Upper lobe of right lung (tissue), 1 donor: ENCODE results near the gene CADM1. TPM values are rescaled to one million over a fixed set of nuclear protein-coding genes. Genes with fewer than 3 reads are reported as not detected.

Experiments
- ATAC-seq: fragments of 200-7000 bp; cut with Tn5 transposase; one replicate; pipeline ENCODE4 v1.9.1; 2020; ENCODE audit warnings: mild to moderate bottlenecking, moderate library complexity
- DNase-seq: peaks from one replicate; pipeline ENCODE4 v3.0.0-alpha.2; 2020
- H3K27ac ChIP-seq: fragments of 200-600 bp; one replicate; pipeline ENCODE4 v1.8.0; 2022
- H3K27me3 ChIP-seq: fragments of 200-600 bp; one replicate; pipeline ENCODE4 v1.8.0; 2022; ENCODE audit warnings: mild to moderate bottlenecking
- H3K36me3 ChIP-seq: fragments of 200-600 bp; one replicate; pipeline ENCODE4 v1.8.0; 2022
- H3K4me1 ChIP-seq: fragments of 200-600 bp; one replicate; pipeline ENCODE4 v1.8.0; 2022
- H3K4me3 ChIP-seq: fragments of 200-600 bp; one replicate; pipeline ENCODE4 v1.8.0; 2022; ENCODE audit warnings: mild to moderate bottlenecking
- H3K9me3 ChIP-seq: fragments of 200-600 bp; one replicate; pipeline ENCODE4 v1.8.0; 2022
- CTCF ChIP-seq: fragments of 200-600 bp; IDR thresholded peaks from one replicate; pipeline ENCODE4 v1.8.0; 2022; ENCODE audit warnings: antibody characterized with exemption
- intact Hi-C: fragments of 100-400 bp; cut with DNase I; formaldehyde crosslinking; loops from one replicate; pipeline ENCODE4 v1.11.0; 2022
- total RNA-seq: library from RNA; stranded (reverse); fragmentation: NEBNext Ultra II Directional; extraction: Animal tissue kit (Norgen Biotek cat#: 25700); gene quantifications from one replicate; pipeline ENCODE4 v1.2.1, GENCODE V29; 2021
- donor health status: DM: no; HTN: yes; CAD: no; lungs with severe emphysema.

CADM1 gene
- total RNA-seq, 1 donor from 2014 or later = 222 TPM

GRCh38 chr11:115276191-115276590 lies 228.0 kb downstream of the CADM1 start:
- intact Hi-C loops = no loop called here
- Histone ChIP-seq H3K4me1 (no peaks in the 10 kb centered on the region), H3K36me3 (no peaks in the 10 kb centered on the region), H3K27ac (no peak overlapping the region), H3K27me3 (no peaks in the 10 kb centered on the region), H3K9me3 (no peaks in the 10 kb centered on the region), H3K4me3 (no peak overlapping the region)
- ATAC-seq = no peak
- DNase-seq = no peak
- no peak for TF ChIP-seq CTCF

- DNase-seq (no peak), ATAC-seq (no peak)
- H3K27ac ChIP-seq = no peak overlapping the region
- H3K4me1 ChIP-seq = no peaks in the 10 kb centered on the region
- no peak for TF ChIP-seq CTCF
- no peaks in the 10 kb centered on the region for H3K27me3 ChIP-seq
- no peak overlapping the region for H3K4me3 ChIP-seq
- intact Hi-C loops = no loop called here
- no peaks in the 10 kb centered on the region for H3K9me3 ChIP-seq
- no peaks in the 10 kb centered on the region for H3K36me3 ChIP-seq
These were observed 229.2 kb downstream of the CADM1 start for GRCh38 chr11:115275045-115275444.

GRCh38 chr11:115272925-115273324 lies 231.3 kb downstream of the CADM1 start:
- Histone ChIP-seq H3K4me3 (no peak overlapping the region), H3K4me1 (no peaks in the 10 kb centered on the region), H3K36me3 (no peaks in the 10 kb centered on the region), H3K27ac (no peak overlapping the region), H3K9me3 (no peaks in the 10 kb centered on the region), H3K27me3 (no peaks in the 10 kb centered on the region)
- no peak for TF ChIP-seq CTCF
- ATAC-seq = no peak
- no peak for DNase-seq
- intact Hi-C loops = no loop called here

- no peak overlapping the region for H3K27ac ChIP-seq
- ATAC-seq (no peak), DNase-seq (no peak)
- H3K4me1 ChIP-seq = no peaks in the 10 kb centered on the region
- intact Hi-C loops = no loop called here
- H3K4me3 ChIP-seq = no peak overlapping the region
- no peak for TF ChIP-seq CTCF
- no peaks in the 10 kb centered on the region for H3K9me3 ChIP-seq
- no peaks in the 10 kb centered on the region for H3K36me3 ChIP-seq
- no peaks in the 10 kb centered on the region for H3K27me3 ChIP-seq
These were observed 232.6 kb downstream of the CADM1 start for GRCh38 chr11:115271643-115272042.

- Histone ChIP-seq H3K36me3 (no peaks in the 10 kb centered on the region), H3K27ac (no peak overlapping the region), H3K4me1 (no peaks in the 10 kb centered on the region), H3K27me3 (no peaks in the 10 kb centered on the region), H3K4me3 (no peak overlapping the region), H3K9me3 (no peaks in the 10 kb centered on the region)
- ATAC-seq (no peak), DNase-seq (no peak)
- intact Hi-C loops = no loop called here
- TF ChIP-seq CTCF = no peak
These were observed 234.8 kb downstream of the CADM1 start for GRCh38 chr11:115269191-115269950.

GRCh38 chr11:115267871-115268270 lies 236.3 kb downstream of the CADM1 start:
- DNase-seq = no peak
- intact Hi-C loops = no loop called here
- Histone ChIP-seq H3K9me3 (no peaks in the 10 kb centered on the region), H3K36me3 (no peaks in the 10 kb centered on the region), H3K4me3 (no peak overlapping the region), H3K27me3 (no peaks in the 10 kb centered on the region), H3K4me1 (no peaks in the 10 kb centered on the region), H3K27ac (no peak overlapping the region)
- TF ChIP-seq CTCF = no peak
- ATAC-seq = no peak
